ENCODE data around the gene UST.

UST gene, protein sequence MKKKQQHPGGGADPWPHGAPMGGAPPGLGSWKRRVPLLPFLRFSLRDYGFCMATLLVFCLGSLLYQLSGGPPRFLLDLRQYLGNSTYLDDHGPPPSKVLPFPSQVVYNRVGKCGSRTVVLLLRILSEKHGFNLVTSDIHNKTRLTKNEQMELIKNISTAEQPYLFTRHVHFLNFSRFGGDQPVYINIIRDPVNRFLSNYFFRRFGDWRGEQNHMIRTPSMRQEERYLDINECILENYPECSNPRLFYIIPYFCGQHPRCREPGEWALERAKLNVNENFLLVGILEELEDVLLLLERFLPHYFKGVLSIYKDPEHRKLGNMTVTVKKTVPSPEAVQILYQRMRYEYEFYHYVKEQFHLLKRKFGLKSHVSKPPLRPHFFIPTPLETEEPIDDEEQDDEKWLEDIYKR

DNA sequence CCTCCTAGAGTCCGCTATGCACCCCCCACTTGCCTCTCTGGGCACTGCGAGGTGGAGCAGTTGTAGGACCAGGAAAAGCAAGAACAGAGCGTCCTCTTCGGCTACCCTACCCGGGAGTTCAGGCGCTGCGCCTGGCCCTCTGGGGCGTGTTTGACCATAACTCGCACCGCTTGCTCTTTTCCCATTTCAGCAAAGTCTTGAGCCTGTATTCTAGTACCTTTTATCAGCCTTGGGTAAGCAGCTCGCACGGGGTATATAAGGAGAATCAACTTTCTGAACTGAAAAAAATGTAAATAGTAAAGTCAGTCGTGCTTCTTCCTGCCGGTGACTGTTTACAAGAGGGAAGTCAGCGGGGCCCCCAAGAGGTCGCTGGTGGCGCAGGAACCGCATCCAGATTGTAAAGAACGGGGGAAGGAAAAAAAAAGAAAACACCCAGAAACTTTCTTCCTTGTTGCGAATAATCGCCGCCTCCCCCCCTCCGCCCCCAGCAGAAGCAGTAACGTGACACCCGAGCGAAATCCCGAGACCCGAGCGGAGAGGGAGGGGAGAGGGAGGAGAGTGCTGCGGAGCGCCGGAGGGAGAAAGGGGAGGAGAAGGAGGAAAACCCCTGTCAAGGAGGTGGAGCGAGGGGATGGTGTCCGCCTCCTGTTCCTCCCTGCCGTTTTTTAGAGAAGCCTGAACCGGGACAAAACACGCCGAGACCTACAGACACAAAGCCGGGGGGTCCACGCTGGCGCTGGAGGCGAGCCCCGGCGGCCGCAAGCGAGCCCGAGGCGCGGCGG lies at the start of gene UST:
TSS of gene UST (plus strand) at position 668 of the 782 bp plus-strand sequence. CDS start 401 bp downstream, outside the sequence.
- peak; percentile 31 to 38 for DNase-seq (ENCODE audit: low read depth in 1 of 2, low spot score in 1 of 2)

DNA sequence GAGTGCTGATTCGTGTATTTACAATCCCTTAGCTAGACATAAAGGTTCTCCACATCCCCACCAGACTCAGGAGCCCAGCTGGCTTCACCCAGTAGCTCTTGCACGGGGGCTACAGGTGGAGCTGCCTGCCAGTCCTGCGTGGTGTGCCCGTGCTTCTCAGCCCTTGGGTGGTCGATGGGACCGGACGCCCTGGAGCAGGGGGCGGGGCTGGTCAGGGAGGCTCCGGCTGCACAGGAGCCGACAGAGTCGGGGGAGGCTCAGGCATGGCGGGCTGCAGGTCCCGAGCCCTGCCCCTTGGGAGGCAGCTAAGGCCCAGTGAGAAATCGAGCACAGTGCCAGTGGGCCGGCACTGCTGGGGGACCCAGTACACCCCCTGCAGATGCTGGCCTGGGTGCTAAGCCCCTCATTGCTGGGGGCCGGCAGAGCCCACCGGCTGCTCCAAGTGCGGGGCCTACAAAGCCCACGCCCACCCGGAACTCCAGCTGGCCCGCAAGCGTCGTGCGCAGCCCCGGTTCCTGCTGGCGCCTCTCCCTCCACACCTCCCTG lies 48.9 kb upstream of the UST start:
- no peak for DNase-seq (ENCODE audit: low read depth in 1 of 2, low spot score in 1 of 2)

DNA sequence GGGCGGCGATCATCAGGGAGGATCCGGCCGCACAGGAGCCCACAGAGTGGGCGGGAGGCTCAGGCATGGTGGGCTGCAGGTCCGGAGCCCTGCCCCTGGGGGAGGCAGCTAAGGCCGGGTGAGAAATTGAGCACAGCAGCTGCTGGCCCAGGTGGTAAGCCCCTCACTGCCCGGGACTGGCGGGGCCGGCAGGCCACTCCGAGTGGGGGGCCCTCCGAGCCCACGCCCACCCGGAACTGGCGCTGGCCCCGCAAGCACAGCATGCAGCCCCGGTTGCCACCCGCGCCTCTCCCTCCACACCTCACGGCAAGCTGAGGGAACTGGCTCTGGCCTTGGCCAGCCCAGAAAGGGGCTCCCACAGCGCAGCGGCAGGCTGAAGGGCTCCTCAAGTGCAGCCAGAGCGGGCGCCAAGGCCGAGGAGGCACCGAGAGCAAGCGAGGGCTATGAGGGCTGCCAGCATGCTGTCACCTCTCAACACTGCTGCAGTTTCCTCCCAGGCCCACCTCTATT lies 48.1 kb upstream of the UST start:
- no peak for DNase-seq (ENCODE audit: low read depth in 1 of 2, low spot score in 1 of 2)

DNA sequence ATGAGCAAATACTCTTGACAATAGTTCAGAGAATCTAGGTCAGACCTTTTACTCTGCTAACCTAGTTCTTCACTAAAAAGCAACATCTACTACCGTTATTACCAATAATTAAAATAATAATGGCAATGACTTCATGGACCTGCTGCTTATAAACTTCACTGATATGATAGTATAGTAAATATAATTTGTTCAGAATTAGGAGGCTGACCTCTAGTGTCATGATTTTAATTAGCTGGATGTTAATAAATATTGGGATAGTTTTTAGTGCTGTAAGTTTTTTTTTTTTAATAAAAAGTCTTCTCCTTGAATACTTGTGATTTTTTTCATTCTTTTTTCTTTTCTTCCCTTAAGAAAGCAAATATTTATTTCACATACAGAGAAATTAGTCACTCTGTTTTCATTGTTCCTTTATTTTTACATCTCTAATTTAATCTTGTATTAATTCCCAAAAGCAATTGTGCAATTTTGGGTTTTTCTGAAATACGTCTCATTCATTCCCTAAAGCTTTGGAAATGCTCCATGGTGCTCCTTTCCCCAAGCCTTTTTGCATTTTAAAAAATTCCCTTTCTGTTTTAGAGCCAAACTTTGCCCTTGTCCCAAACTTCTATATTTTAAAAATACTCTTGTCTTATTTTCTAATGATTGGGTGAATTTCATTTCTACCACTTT lies 46.6 kb upstream of the UST start:
- no peak for DNase-seq (ENCODE audit: low read depth in 1 of 2, low spot score in 1 of 2)

DNA sequence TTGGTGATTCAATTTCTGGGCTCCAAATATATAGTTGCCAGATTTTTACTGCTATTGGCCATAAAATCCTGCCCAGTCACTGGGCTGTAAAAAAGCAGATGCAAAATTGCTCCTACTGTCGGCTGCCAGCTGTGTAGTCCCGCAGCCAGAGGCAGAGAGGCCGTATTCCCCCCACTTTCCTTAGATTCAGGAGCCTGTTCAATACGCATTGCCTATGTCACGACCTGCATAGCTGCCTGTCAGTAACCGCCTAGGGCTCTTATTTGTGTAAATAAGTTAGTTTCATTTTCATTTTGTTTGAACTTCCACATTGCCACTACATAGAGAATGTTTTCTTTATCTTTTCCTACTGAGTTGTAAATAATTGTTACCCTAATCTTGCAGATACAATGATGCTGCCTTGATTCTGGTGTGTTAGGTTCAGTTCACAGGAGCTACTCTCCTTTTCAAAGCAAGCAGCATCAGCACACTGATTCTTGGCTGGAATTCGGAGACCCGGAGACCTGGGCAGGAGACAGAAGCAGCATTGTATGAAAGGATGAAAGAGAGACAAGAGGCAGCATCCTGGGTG lies 46.0 kb upstream of the UST start:
- no peak for DNase-seq (ENCODE audit: low read depth in 1 of 2, low spot score in 1 of 2)

DNA sequence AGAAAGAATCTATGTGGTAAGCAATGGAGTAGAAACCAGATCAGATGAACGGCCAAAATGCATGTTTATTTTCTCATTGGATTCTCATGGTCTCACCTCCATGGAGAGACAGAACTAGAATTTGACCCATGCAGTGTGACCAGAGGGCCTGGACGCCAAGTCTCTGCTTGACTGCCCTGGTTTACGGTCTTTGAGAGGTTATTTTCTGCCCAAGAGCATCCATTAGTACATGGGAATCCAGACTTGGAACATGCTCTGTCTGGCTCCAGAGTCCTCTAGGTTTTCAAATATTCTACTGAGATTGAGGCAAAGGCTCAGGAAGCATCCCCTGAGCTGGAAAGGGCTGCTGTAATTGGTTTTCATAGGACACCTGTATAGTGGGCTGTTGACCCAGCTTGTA lies 45.5 kb upstream of the UST start:
- no peak for DNase-seq (ENCODE audit: low read depth in 1 of 2, low spot score in 1 of 2)

DNA sequence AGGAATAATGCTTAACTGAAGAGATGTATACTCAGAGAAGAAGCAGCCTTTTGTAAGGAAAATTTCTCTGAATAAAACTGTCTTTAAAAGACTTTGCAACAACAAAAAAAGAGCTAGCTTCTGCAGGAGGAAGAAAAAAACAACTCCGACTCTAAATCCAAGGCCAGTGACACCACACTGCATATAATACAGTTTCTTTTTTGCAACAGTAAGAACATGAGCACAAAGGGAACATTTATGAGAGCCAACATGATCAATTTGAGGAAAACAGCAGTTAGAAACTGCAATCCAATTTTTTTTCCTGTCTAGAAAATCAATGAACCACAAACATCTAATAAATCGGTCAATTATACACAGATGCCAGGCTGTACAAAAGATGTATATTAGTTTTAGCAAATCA lies 42.9 kb upstream of the UST start:
- no peak for DNase-seq (ENCODE audit: low read depth in 1 of 2, low spot score in 1 of 2)

DNA sequence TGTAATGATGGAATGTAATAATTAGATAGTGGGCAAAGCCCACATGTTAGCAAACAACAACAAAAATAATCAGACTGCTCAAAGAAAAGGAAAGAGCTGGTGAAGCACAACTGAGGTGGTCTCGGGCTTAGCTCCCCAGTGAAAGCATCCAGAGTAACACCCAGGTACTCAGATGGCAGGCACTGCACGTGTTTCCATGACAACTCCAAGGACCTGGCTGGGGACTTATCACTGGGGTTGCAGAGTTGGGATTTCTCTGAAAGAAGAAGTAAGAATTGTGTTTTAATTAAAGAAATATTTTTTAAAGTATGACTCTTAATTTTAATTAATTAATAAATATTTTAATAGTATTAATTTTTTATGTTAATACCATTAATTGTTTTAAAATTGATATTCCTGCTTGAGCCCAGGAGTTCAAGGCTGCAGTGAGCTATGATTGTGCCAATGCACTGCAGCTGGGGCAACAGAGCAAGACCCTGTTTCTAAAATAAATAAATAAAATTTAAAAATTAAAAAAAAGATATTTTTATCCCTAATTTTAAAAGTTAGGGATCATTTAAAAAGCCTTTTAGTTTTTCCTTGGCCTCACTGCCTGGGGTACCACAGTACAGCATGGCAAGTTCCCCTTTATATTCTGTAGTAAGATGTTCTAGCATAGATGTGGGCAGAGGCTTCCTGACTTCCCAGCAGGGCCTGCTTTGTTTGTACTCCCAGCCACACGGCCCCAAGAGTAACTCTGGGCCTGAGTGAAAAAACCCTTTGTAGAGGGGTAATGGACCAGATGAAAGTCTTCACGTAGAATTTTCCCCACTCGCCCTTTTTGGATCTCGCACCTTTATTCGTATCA lies 42.2 kb upstream of the UST start:
- no peak for DNase-seq (ENCODE audit: low read depth in 1 of 2, low spot score in 1 of 2)

DNA sequence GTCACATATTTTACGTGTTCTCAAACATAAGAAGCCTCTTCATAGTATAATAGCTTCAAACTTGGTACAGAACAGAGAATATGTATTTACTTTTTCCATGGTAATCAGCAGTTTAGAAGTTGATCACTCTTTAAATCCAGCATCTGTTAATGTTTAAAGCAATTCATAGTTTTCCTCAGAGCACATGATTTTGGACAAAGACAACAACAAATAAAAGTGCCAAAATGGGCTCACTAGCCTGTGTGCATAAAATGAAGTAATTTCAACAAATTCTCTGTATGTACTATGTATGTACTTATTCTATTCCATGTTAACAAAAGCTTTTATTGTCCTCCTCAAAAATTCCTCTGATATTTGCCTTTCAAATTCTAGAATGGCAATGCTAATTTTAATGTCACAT lies 38.1 kb upstream of the UST start:
- no peak for DNase-seq (ENCODE audit: low read depth in 1 of 2, low spot score in 1 of 2)

DNA sequence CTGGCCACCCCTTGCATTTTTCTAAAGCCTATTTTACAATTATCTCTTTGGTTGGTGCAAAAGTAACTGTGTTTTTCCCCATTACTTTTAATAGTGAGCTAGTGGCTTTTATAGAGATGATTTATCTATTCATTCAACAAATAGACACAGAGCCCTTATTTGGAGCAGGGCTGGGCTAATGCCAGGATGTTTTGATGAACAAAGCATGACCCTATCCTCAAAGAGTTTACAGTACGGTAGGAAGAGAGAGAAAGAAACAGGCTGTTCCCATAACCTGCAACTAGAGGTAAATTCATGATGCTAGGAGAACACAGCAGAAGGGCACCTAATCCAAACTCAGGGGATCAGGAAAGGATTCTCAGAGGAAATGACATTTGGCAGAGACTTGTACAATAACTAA lies 37.3 kb upstream of the UST start:
- DNase-seq (ENCODE audit: low read depth in 1 of 2, low spot score in 1 of 2) = no peak

DNA sequence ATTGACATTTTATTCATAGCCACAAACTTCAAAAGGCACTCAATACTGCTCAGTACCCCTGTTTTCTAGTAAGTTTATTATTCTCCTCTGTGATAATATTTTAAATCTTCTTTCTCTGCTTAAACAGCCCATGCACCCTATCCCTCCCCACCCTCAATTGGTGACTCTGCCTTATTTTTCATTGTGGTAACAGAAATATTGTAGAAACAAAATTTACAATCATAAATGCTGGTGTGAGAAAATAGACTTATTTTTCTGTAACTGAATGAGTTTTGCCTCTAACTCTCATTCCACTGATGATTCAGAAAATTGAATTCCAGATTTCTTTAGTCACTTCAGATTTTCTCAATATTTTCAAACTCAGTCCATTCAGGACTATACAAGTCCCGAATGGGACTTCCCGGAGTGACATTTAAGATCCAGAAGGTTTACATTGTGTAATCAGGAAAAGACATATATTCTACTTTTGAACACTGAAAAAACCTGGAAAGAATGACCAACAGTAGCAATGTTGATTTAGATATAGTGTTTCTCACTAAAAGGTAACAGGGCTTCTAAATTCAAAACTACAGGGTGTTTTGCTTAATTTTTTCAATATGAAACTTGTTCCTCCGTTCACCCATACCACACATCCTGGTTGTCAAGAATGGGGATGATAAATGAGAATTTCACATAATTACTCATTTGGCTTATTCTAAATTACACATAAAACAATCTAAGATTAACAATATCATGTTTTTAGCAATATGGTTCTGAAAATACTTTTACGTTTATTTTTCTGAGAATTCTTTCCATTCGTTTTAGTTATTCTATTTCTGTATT lies 34.8 kb upstream of the UST start:
- DNase-seq (ENCODE audit: low read depth in 1 of 2, low spot score in 1 of 2) = no peak

DNA sequence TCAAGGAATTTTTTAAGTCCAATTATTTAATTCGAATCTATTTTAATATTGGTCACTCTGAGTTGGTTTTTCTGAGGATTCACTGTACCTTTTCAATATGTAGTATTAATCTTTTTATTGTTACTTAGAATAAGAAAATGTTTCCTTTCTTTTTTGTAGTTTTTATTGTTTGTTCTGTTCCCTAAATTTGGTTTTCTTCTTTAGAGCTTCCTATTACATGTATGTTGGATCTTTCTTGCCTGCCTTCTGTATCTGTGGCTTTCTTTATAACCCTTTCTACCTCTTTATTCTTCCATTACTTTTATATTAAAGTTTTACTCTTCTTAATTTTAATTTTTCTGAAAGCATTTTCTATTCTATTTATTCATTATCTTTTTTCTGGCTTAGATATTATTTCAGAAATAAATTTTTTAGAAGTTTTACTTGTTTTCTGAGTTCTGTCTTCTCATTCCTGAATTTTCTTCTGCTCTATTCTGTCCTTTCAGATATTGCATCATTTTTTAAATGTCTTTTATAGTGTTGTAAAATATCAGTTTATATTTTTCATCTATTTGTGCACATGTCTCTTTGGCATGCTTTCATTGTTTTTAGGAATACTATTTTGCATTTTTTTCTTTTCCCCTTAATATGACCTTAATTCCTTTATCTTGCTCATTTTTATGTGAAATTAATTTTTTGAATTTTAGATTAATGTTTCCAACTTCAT lies 33.6 kb upstream of the UST start:
- DNase-seq (ENCODE audit: low read depth in 1 of 2, low spot score in 1 of 2) = no peak

DNA sequence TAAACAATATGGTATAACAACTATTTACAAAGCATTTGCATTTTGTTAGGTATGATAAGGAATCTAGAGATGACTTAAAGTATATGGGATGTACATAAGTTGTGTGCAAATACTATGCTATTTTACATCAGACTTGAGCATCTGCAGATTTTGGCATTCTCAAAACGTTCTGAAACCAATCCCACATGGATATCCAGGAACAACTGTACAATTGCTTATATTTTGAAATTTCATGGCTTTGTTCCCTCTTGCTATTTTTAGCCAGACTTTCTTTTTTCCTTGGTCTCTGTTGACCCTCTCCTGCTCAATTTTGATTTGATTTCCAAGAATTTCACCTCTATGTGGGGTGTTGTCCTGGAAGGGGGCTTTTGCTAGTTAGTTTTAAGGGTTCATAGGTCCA lies 32.9 kb upstream of the UST start:
- DNase-seq (ENCODE audit: low read depth in 1 of 2, low spot score in 1 of 2) = no peak

DNA sequence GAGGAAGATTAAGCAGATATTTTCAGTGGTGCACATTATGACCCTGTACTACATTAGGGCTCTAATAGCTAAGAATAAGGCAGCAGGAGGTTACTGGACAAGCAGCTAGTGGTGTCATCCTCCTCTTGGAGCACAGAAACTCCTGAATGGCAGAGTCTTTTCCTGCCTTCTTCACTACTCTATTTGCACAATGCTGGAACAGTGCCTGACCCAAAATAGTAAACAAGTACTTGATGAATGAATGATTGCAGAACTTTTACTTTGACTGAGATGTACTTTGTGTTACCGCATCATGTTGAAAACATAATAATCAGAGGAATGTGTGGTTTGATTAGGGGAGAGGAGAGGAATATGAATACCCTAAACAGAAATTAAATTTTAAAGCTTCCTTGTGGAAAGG lies 30.0 kb upstream of the UST start:
- DNase-seq (ENCODE audit: low read depth in 1 of 2, low spot score in 1 of 2) = no peak

DNA sequence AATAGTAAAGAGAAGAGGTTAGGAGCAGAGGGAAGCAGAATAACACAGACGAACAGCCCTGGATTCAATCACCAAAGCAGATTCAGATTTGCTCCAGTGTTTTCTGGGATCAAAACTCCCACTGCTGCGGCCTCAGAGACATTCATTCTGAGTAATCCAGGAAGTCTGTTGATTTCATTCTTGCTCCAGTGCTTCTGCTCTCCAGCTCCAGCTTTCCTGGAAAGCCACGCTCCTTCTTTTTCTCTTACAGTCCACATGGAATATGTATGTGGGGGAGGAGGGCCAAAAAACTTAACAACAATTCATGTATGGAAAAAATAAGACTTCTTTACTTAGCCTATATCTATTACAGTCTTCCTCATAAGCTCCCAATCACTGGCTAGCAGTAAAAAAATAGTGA lies 26.4 kb upstream of the UST start:
- no peak for DNase-seq (ENCODE audit: low read depth in 1 of 2, low spot score in 1 of 2)

DNA sequence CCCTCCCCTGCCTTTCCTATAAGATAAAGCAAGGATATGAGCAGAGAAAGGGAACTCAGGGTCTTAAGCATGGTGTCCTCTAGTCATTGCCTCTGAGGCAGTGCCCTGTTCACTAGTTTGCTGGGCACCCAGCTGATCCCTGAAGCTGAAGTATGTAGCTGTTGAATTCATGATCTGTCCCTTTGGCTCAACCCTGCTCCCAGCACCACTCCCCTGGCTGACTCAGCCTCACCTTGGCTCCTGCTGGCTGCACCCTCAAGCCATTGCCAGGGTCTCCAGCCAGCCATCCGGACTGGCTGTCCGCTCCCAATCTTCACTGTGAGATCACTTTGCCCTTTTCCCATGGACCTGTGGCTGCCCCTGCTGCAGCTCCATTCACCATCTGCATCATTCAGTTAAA lies 25.9 kb upstream of the UST start:
- no peak for DNase-seq (ENCODE audit: low read depth in 1 of 2, low spot score in 1 of 2)

DNA sequence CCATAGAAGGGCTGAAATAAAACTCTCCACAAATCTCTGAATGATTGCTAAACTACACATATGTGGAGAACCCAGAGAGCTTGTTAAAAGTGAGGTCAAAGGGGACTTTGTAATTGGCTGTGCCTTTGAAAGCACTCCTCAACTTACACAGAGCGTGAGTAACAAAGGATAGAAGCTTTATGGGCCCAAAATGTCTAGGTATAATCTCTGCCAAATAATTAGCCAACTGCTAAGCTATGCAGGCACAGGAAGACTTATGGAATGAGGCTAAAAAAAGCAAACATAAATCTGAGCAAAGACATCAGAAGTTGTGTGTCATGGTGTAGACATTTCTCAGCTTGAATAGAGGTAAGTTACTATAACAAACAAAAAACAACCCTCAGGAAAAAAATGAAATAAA lies 23.3 kb upstream of the UST start:
- no peak for DNase-seq (ENCODE audit: low read depth in 1 of 2, low spot score in 1 of 2)

DNA sequence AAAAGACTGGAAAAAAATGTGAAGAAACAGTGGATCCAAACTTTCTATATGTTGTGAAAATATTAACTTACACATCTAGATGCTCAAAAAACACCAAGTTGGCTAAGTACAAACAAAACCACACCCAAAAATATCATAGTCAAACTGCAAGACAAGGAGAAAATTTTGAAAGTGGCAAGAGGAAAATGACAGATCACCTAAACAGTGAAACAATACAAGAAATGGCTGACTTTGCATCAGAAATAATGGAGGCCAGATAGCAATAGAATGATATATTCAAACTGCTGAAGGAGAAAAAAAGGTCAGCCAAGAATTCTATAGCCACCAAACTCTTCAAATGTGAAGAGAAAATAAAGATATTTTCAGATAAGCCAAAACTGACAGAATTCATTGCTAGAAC lies 22.4 kb upstream of the UST start:
- DNase-seq (ENCODE audit: low read depth in 1 of 2, low spot score in 1 of 2) = no peak

DNA sequence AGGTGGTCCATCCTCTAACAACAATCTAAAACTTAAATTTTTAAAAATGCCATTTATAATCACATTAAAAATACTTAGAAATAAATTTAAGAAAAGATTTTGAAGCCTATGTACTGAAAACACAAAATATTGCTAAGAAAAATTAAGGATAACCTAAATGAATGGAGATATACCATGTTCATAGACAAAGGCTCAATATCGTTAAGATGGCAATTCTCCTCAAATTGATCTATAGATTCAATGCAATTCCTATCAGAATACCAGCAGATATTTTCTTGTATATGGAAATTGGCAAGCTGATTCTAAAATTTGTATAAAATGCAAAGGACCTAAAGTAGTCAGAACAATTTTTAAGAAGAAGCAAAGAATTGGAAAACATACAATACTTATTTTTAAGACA lies 19.7 kb upstream of the UST start:
- no peak for DNase-seq (ENCODE audit: low read depth in 1 of 2, low spot score in 1 of 2)

All from activated T-helper 1 cell treated with anti-CD3 and anti-CD28 coated beads, Interleukin-2, amount 50 U/mL, for 16 hours (primary cell).